ENCODE measurements around the gene TMEM232. TPM values are rescaled to one million over a fixed set of nuclear protein-coding genes. Genes with fewer than 3 reads are reported as not detected.

Gene TMEM232
- total and polyA plus RNA-seq, 2 experiments from 2014 or later, result 1.3 to 1.9 TPM

DNA sequence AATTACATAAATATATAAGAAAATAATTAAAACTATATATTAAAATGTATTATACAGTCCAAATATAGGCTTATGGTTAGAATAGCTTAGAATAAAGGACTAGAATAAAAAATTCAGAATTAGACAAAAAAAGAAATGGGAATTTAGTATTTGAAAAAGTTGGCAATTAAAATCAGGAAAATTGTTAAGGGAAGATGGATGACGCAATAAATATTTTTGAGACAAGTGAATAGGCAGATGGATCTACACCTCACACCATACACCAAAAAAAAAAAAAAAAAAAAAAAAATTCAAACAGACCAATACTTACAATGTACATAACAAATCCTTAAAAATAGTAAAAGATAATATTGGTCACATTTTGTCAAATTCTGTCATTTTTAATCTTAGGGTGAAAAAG lies 200.7 kb downstream of the TMEM232 start:
- no peaks in the 10 kb centered on the region for H3K36me3 ChIP-seq (ENCODE audit: insufficient read depth)
- H3K9me3 Mint-ChIP-seq, result peaks cover 6% of the 10 kb centered on the region; the same call in 1 of the 3 replicates
- no peaks in the 10 kb centered on the region for H3F3A ChIP-seq (replicated peaks; ENCODE audit: low read depth)
- H3K36me3 Mint-ChIP-seq (ENCODE audit: low read depth), result peaks cover 11% of the 10 kb centered on the region; the same call in 2 of the 3 replicates
- peaks cover 4% of the 10 kb centered on the region; the same call in 1 of the 2 replicates for H3K4me1 ChIP-seq (ENCODE audit: insufficient read depth)
- H3K4me1 Mint-ChIP-seq, result no peaks in the 10 kb centered on the region
- H3K4me2 ChIP-seq, result no peak overlapping the region
- TF ChIP-seq ZNF462 (CRISPR knock-in tag; IDR thresholded peaks at IDR 0.05) (no peak), ZNF331 (CRISPR knock-in tag; IDR thresholded peaks at IDR 0.05; ENCODE audit: low read depth) (no peak), CREB1 (CRISPR knock-in tag; IDR thresholded peaks at IDR 0.05; ENCODE audit: low read depth) (no peak), CTCF (conservative IDR thresholded peaks at IDR 0.05; ENCODE audit: low read depth in 2 of 2) (no peak), ZNF114 (CRISPR knock-in tag; IDR thresholded peaks at IDR 0.05) (no peak), NANOG (IDR thresholded peaks at IDR 0.05; ENCODE audit: borderline replicate concordance) (no peak), EZH2 (IDR thresholded peaks at IDR 0.05; ENCODE audit: low read depth, unreplicated experiment) (no peak), EZH2phosphoT487 (IDR thresholded peaks at IDR 0.05; ENCODE audit: unreplicated experiment) (no peak), JUNB (IDR thresholded peaks at IDR 0.05; ENCODE audit: unreplicated experiment) (no peak)
- TF ChIP-seq, protein P1, sequence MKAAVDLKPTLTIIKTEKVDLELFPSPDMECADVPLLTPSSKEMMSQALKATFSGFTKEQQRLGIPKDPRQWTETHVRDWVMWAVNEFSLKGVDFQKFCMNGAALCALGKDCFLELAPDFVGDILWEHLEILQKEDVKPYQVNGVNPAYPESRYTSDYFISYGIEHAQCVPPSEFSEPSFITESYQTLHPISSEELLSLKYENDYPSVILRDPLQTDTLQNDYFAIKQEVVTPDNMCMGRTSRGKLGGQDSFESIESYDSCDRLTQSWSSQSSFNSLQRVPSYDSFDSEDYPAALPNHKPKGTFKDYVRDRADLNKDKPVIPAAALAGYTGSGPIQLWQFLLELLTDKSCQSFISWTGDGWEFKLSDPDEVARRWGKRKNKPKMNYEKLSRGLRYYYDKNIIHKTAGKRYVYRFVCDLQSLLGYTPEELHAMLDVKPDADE (IDR thresholded peaks at IDR 0.05), result no peak
- TF ChIP-seq, protein P2, sequence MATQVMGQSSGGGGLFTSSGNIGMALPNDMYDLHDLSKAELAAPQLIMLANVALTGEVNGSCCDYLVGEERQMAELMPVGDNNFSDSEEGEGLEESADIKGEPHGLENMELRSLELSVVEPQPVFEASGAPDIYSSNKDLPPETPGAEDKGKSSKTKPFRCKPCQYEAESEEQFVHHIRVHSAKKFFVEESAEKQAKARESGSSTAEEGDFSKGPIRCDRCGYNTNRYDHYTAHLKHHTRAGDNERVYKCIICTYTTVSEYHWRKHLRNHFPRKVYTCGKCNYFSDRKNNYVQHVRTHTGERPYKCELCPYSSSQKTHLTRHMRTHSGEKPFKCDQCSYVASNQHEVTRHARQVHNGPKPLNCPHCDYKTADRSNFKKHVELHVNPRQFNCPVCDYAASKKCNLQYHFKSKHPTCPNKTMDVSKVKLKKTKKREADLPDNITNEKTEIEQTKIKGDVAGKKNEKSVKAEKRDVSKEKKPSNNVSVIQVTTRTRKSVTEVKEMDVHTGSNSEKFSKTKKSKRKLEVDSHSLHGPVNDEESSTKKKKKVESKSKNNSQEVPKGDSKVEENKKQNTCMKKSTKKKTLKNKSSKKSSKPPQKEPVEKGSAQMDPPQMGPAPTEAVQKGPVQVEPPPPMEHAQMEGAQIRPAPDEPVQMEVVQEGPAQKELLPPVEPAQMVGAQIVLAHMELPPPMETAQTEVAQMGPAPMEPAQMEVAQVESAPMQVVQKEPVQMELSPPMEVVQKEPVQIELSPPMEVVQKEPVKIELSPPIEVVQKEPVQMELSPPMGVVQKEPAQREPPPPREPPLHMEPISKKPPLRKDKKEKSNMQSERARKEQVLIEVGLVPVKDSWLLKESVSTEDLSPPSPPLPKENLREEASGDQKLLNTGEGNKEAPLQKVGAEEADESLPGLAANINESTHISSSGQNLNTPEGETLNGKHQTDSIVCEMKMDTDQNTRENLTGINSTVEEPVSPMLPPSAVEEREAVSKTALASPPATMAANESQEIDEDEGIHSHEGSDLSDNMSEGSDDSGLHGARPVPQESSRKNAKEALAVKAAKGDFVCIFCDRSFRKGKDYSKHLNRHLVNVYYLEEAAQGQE (IDR thresholded peaks at IDR 0.05; ENCODE audit: unreplicated experiment), result no peak
- ATAC-seq (no peak), DNase-seq (ENCODE audit: low spot score) (no peak)
- H4K20me1 ChIP-seq (replicated peaks; ENCODE audit: insufficient read depth), result no peaks in the 10 kb centered on the region
- H3K4me3 ChIP-seq, result no peak overlapping the region
- no peaks in the 10 kb centered on the region for H3K79me2 ChIP-seq (replicated peaks; ENCODE audit: insufficient read depth)
- no peak overlapping the region for H2AFZ ChIP-seq
- no peaks in the 10 kb centered on the region for H3K27me3 ChIP-seq (ENCODE audit: insufficient read depth)
- H3K27ac Mint-ChIP-seq, result no peak overlapping the region
- no peaks in the 10 kb centered on the region for H3K9me2 ChIP-seq (ENCODE audit: insufficient read depth)
- H3K27me3 Mint-ChIP-seq (ENCODE audit: insufficient read depth, low read depth, poor library complexity), result no peaks in the 10 kb centered on the region
- H3K4me3 Mint-ChIP-seq, result no peak overlapping the region
- H3K27ac ChIP-seq (ENCODE audit: low read depth), result no peak overlapping the region
